Measurements from ENCODE around the gene ABCC4.
"Not testable (repeated sequence)": the region's sequence is repeated elsewhere in the genome, so short reads cannot be mapped to it uniquely, and the experiment has no call there.

Gene ABCC4

DNA sequence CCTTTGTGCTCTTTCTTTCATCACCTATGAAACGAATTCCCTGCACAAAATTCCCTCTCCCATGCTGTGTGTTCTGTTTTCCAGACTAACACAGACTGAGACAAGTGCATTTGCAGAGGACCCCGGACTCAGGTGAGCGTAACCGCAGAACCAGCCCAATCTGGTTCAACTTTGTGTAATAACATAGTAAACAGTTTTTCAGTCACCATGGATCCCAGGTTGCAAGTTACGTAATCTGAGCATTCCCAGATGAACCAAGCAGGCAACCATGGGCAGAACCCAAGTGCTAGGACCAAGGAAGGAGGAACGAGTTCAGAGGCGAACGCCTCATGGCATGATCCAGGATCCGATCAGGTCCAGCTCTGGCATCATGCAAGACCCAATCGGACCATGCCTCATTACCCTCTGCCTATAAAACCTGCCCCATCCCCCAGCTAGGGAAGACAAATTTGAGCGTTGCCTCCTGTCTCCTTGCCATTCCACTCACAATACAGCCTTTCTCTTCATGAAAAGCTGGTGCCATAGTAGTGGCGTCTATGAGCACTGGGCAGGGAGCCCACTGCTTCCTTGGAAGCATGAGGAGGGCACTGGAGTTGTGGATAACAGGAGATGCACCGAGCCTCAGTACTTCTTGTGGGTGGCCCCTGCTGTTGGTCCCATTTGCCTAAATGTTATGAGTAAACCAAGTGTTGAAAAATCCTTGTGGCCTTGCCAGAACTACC is 107.6 kb downstream of the ABCC4 start:
- FAIRE-seq: no peak

DNA sequence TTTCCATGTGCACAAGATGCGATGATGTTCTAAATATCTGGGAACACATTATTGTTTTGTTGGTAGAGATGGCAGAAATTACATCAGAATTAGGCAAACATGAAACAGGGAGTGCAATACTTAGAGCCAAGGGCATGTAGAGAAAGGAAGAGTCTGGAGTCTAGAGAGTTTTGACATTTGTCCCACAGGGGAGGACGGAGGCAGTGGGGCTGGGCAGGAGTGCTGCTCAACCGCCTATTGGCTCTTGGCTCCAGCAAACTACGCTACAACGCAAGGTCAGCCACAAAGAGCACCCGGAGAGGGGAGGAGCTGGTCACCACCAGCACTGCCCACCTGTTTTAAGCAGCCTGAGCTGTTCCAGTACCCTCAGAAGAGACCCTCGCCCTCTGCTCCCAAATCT is 108.3 kb downstream of the ABCC4 start:
- no peak for FAIRE-seq

DNA sequence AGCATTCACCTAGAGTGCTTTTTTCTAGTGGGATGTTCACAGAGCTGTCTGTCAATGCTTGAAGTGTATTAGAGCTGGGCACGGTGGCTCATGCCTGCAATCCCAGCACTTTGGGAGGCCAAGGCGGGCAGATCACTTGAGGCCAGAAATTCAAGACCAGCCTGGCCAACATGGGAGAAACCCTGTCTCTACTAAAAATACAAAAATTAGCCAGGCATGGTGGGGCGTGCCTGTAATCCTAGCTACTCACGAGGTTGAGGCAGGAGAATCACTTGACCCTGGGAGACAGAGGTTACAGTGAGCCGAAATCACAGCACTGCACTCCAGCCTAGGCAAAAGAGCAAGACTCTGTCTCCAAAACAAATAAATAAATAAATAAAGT is 108.7 kb downstream of the ABCC4 start:
- not testable (repeated sequence) for FAIRE-seq

DNA sequence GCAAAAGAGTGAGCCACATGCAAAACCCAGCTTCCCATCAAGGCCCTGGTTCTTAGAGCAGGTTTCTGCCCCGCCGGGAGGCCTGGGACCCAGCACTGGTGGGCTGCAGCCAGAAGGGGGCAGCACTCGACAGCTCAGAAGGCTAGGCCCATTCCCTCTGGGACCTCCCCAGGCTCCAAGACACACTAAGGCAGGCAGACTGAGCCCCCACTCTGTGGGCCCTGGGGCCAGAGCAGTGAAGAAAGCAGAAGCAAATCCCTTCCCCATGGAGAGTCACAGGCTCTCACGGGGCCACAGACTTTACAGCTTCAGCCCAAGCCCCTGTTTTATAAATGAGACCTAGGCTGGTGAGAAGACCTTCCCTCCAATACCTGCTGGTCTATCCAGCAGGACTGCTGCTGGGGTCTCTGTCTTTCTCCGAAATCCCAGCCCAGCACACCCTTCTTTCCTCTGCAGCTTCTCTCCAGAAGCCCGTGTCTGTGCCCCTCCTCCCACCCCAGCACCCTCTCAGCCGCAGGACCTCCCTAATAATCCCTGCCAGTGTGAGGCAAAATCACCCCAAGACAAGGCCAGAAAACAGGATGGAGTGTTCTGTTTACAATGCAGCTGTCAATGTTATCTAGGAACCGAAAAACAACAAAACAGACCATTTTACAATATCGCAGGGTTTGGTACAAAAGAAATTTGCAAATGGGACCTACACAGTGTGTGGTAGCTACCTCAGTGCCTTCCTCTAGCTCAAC is 109.3 kb downstream of the ABCC4 start:
- no peak for FAIRE-seq

DNA sequence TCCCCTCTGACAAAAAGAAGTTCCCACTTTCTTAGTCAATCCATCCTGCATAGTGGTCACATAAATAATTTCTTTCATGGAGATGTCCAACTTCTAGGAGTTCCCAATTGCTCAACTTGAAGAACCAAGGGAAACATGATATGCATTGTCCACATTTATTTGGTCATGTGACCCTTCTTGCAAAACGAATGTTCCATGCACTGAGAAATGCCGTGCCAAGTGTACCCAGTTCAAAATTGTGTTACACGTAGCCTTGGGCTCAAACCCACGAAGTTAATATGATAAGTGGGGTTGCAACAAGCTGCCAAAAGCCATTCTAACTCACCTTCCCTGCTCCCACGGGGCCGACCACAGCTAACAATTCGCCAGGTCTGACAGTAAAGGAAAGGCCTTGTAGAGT is 113.1 kb downstream of the ABCC4 start:
- no peak for FAIRE-seq

DNA sequence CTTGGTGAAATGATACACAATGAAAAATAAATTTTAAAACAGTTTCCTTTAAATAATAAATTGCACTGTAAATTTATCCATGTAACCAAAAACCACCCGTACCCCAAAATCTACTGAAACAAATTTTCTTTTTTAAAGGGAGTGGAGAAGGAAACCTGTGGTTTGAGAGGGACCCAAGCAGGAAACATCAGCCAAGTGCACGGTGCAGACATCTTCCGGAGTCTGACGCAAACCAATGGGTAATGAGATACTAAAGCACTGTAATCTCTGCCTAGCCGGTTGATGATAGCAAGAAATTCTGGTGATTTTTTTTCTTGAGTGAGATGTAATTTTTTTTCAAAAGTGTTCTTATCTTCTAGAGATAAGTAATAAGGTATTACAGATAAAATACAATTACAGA is 115.4 kb downstream of the ABCC4 start:
- no peak for FAIRE-seq

DNA sequence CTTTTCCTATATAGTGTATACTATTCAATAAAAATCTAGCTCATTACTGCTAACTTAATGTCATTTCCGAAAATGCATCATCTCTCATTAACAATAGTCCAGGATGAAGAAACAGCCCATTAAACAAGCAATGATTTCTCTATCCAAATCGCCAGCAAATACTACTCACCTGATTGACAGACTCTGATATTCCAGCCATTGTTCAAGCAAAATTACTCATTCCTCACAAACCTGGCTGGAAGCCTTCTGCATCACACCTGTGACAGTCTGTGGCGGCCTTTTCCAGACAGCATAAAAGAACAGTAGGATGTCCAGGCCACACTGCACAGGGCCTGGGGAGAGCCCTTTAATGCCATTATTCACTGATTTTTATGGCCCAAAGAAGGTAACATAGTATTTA is 115.9 kb downstream of the ABCC4 start:
- no peak for FAIRE-seq

DNA sequence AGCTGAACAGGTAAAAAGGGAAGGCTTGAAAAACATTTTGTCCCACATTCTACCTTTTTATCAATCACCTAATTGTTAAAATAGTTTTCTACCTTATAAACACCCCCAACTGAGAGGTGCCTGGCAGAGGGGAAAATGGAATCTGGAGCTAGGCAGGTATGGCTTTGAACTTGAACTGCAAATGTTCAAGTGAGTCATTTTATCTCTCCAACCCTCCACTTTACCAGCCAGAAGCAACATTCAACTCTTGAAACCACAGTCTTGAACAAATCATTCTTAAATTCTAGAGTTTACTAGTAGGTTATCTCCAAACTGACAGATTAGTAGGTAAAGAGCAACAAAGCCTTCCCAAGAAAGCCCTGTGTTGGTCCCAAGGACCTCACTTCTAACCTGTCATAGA is 116.9 kb downstream of the ABCC4 start:
- FAIRE-seq: no peak

DNA sequence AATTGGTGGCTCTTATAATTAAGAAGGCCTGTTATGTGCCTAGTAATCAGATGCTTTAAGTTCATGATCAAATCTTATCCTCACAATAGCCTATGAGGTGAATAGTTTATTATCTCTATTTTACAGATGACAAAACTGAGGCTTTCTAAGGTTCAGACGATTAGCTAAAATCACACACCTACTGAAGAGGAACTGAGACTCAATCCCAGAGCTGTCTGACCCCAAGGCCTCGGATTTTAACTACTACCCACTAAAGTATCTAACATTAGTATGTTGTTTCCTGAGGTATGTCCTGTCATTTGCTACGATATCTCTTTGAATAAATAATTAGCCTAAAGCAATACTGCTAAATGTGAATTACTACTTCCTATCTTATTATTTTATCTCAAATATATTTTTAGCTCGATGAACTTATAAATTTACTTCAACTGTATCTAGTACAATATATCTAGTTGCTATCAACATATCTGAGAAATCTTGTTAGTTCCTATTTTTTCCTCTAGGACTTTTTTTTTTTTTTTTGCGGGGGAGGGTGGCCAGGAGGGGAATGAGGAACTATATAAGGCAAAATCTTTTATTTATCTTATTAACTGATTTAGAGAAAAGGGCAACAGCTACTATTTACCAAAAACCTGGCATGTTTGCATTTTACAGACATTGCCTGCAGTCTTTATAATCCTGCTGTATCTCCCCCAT is 118.5 kb downstream of the ABCC4 start:
- no peak for FAIRE-seq

DNA sequence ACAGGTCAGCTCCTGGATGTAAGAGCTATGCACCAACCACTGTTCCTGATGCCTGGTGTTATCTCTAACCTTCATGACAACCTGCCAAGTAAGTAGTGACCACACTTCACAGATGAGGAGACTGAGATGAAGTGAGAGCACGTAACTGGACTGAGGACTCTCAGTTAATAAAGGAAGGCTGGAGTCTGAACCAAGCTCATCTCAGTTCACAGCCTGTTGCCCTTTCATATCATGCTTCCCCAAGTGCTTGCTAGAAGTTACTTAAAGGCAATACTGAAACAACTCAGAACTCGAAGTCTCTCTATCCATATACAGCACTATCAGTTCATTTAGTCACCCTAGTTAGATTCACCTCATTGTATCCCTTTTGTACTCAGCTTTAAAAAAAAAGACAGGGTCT is 119.7 kb downstream of the ABCC4 start:
- FAIRE-seq: no peak

DNA sequence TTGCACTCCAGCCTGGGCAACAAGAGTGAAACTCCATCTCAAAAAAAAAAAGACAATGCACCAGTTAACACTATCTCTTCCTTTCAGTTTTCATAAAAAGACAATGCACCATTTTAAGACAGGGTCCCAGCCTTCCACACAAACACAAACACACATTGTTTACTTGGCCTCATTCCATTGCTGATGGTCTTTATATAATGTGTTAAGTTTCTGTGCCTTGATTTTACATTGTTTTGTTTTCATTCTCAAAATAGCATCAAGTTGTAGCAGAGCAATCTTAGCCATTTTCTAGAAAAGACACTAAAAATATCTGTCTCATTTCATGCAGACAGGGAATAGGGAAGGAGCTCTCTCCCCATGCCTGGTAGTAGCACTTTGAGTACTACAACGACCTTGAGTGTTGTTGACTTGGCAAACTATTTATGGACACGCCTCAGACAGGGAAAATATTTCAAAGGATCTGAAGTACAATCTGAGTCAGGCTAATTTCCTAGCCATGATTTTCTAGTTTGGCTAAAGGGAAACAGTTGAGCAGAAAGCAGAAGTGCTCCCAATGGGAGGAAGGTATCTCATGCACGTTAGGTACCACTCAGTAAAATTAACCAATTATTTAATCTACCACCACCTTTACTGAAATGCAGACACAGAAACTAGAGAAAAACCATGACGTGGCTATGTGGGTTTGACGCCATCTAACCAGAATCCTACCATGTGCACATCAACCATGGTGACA is 120.6 kb downstream of the ABCC4 start:
- no peak for FAIRE-seq

DNA sequence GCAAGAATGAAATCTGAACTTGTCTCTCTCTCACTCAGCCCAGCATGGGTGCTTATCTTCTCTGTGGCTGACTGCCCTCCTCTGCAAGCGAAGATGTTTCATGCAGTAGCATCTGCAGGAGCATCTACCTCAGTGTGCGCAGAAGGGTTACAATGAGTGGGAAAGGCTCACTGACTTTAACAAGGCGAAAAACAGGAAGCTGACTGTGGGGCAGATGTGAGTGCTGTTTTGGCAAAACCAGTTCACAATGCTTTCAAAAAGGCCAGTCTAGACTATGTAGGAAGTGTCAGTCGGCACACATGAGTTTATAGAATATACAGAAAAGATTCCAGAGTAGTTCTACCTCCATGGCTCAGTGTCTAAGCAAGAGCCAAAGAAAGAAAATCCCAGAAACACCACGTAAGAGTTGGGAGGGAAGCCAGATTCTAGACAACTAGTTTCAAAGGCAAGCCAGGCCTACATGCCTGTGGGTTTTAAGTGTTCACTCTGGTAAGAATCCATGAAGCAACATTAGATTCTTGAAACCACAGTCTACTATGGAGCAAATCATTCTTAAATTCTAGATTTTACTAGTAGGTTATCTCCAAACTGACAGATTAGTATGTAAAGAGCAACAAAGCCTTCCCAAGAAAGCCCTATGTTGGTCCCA is 124.5 kb downstream of the ABCC4 start:
- no peak for FAIRE-seq

DNA sequence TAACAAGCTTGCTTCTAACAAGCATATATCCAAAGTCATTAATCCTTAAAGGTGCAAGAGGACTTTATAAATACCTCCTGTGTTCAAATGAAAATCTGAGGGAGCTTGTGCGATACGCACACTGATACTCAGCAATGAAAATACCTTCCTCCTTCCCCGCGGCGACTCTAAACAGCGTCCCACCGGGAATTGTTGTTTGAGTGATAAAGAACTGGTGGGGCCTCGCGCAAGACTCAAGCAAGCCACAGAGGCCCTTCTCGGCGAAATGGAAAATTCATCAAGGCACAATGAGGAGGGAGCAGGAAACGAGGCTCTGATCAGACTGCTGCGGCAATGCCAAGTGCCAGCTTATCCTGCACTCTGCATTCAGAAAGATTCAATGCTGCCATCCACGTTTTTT is 126.7 kb downstream of the ABCC4 start:
- FAIRE-seq: no peak

DNA sequence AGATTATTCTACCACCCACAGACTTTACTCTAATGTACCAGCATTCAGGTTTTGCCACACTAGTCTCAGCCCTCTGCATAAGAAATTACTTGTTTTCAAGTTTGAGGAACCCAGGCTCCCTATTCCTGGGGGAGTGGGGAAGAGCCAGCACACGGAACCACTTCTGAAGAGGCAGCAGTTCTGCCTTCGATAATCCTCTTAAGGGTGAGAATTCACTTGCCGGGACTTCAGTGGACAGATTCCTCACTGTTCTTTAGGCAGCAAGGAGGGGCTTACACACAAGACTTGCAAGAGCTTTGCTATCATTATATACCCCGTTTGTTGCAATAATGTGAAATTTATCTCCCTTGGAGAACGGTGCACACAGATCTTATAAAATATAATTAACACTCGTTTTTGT is 133.1 kb downstream of the ABCC4 start:
- FAIRE-seq: no peak

DNA sequence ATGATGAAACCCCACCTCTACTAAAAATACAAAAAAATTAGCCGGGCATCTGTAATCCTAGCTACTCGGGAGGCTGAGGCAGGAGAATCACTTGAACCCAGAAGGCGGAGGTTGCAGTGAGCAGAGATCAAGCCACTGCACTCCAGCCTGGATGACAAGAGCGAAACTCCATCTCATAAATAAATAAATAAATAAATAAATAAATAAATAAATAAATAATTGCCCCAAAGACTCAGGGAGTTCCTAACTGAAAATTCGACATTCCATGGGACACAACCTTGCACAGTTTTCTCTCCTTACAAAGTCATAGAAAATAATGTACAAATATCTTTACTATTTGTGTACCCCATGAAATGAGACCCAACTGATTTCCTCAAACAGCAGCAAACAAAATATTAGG is 134.2 kb downstream of the ABCC4 start:
- not testable (repeated sequence) for FAIRE-seq

DNA sequence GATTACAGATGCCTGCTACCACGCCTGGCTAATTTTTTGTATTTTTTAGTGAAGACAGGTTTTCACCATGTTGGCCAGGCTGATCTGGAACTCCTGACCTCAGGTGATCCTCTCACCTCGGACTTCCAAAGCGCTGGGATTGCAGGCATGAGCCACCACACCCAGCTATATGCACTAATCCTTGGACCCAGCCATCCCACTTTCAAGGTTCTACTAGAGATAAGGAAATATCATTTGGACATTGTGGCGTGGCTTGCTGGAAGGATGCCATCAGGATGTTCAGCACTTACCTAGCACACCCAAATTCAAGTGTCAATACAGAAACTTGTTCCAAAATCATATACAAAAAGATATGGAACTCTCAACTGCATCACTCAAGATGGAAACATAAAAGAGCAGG is 136.4 kb downstream of the ABCC4 start:
- no peak for FAIRE-seq

DNA sequence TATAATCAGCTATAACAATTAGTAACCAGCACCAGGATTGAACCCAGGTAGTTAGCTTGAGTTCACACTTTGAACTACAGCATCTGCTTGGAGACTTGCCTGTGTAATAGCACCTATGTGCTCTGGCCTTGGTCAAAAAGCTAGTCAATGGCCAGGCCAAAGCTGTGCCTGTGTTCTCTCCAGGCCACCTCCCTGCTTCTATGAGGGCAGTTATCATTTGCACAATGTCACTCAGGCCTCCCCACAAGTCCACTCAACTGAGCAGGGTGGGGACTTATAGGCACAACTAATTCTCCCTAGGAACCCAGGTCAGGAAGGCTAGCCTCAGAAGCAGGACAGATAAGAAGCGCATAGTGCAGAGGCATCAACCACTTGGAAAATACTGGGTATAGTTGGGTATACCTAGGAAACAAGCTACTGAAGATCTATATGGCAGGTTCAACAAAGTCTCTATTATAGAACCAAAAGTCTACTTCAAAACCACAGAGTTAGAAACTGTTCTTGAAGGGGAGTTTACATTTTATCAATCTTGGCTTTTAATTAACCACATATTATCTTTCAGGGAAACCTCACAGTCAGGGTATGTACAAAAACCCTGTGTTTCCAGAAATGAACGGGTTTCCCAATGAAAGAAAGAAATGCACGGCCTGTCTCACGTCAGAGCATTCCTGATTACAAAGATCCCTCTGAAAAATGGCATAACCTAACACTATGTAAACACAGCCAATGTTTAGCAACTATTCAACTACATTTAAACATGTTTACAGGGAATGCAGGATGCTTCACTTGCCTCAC is 140.9 kb downstream of the ABCC4 start:
- FAIRE-seq: no peak

DNA sequence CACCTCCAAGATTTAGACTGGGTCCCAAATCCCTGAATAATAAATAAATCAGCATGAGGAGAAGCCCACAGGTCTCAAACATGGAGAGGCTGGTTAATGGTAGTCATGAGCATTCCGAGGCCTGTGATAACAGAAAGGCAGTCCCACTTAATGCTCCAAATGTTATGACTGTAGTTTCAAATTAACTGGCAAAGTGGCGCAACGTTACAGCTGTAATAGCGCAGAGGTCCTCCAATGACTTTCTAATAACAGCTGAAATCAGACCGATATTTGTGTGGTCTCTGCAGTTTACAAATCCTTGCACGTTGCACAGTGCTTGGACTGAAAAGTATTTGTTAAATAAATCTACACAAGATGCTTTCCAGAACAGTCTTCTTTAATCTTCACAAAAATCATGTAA is 141.8 kb downstream of the ABCC4 start:
- FAIRE-seq: no peak

DNA sequence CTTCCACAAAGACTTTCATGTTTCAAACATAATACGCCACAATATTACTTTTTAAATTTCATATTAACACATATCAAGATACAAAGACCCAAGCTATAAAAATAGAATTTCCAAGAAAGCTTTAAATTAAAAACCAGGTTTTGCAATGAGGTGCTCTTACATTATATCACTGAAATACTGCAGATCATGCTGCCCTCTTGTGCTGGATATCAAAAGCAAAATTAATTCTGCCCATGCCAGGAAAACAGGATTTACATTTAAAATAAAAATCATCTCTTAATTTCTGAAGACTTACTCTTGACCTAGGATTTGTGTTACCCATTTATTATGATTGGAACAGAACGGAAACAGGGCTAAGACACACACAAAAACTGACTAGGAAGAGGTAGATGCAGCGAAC is 145.0 kb downstream of the ABCC4 start:
- no peak for FAIRE-seq

DNA sequence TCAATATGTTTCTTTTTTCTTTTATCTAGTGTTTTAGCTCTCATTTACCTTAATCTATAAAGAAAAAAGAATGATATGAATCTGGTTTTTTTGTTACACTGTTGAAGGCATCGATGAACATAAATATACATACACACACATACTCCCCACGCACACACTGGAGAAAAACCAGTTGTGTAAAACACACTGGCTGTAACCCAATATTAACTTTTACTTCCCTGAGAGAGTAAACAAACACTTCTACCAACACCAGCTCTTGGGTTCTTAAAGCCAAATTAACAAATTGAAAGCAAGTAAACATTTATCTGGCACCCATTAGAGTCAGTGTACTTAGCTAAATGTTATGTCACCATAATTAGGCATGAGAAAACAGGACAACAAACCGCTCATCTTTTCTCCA is 145.7 kb downstream of the ABCC4 start:
- no peak for FAIRE-seq

DNA sequence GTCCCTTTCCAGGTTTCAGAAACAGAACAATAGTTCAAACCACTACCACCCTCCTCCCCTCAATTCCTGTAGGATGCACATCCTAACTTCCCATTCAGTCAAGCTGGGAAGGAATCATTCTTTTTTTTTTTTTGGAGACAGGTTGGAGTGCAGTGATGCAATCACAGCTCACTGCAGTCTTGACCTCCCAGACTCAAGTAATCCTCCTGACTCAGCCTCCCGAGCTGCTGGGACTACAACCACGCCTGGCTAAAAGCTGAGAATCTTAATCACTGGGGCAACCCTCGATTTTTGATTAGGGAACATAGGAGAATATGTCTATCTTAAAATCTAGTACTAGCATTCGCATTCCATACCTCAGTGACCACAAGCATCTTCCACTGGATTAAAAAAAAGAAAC is 146.2 kb downstream of the ABCC4 start:
- no peak for FAIRE-seq

DNA sequence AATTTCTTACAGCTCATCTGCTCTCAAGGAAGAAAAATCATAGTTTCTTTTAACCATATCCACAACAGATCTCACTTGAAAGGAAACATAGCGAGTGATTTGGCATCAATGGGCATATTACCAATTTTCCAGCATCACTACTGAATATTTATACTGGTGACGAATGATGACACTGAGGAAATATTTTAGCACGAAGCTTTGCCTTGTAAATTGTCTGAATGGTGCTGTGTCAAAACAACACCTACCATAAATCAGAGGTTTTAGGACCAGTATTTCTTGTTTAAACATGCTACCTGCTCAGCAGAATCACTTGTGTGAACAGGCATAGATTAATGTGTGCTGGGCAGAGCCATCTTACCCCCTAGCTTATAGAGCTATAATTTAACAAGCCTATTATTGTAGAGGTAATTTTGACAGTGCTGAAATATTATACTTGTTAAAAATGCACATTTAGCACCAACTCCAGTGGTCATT is 146.8 kb downstream of the ABCC4 start:
- no peak for FAIRE-seq

All from G401.6 (cell line).